Mesenchymal stem cell (in vitro differentiated cells and primary cell): ENCODE measurements around the gene ZNF512B.
A peak's percentile ranks its signal among the peaks of the same experiment; 100 is the strongest.
"Not testable (repeated sequence)": the region's sequence is repeated elsewhere in the genome, so short reads cannot be mapped to it uniquely, and the experiment has no call there.

Source experiments
- DNase-seq: peaks from one replicate; pipeline ENCODE4 v3.0.0-alpha.2; 2013
- H2AFZ ChIP-seq: one replicate; pipeline ENCODE4 v1.6.1; 2013; ENCODE audit warnings: low read depth, mild to moderate bottlenecking, control low read depth, inconsistent platforms, low read length, moderate library complexity
- H2AK5ac ChIP-seq: 2 replicates; pipeline ENCODE4 v1.6.1; 2013; ENCODE audit warnings: low read length, moderate library complexity, mild to moderate bottlenecking, inconsistent platforms; ENCODE audit not compliant: severe bottlenecking
- H2BK120ac ChIP-seq: one replicate; pipeline ENCODE4 v1.6.1; 2013; ENCODE audit warnings: low read depth, mild to moderate bottlenecking, inconsistent platforms, low read length, moderate library complexity
- H2BK12ac ChIP-seq, 2 experiments: one replicate each; pipeline ENCODE4 v1.6.1; 2013; ENCODE audit warnings: inconsistent platforms in 2 of 2, low read length in 2 of 2, mild to moderate bottlenecking in 2 of 2, moderate library complexity in 2 of 2, control low read depth in 1 of 2
- H2BK15ac ChIP-seq: one replicate; pipeline ENCODE4 v1.6.1; 2013; ENCODE audit warnings: mild to moderate bottlenecking, low read depth, inconsistent platforms; ENCODE audit not compliant: poor library complexity, severe bottlenecking
- H2BK5ac ChIP-seq: 2 replicates; pipeline ENCODE4 v1.6.1; 2013; ENCODE audit warnings: low read depth, mild to moderate bottlenecking, low read length, control low read depth, inconsistent platforms; ENCODE audit not compliant: poor library complexity, severe bottlenecking
- H3K14ac ChIP-seq, 2 experiments: one replicate each; pipeline ENCODE4 v1.6.1; 2013; ENCODE audit warnings: inconsistent platforms in 2 of 2, low read length in 2 of 2, control low read depth in 1 of 2, mild to moderate bottlenecking in 1 of 2, moderate library complexity in 1 of 2
- H3K18ac ChIP-seq, 2 experiments: one replicate each; pipeline ENCODE4 v1.6.1; 2013; ENCODE audit warnings: inconsistent platforms in 2 of 2, low read length in 2 of 2, control low read depth in 1 of 2, low read depth in 1 of 2, mild to moderate bottlenecking in 1 of 2
- H3K23ac ChIP-seq, 2 experiments: one replicate each; pipeline ENCODE4 v1.6.1; 2013; ENCODE audit warnings: inconsistent platforms in 2 of 2, low read length in 2 of 2, mild to moderate bottlenecking in 2 of 2, moderate library complexity in 2 of 2, control low read depth in 1 of 2
- H3K27ac ChIP-seq: 2 replicates; pipeline ENCODE4 v1.5.1; 2013; ENCODE audit warnings: mild to moderate bottlenecking, moderate library complexity, low read length, control low read depth, inconsistent platforms; ENCODE audit not compliant: poor library complexity, severe bottlenecking
- H3K27me3 ChIP-seq, 2 experiments: 2 replicates each; pipeline versions ENCODE4 v1.6.1 to v1.7.0; 2013; ENCODE audit warnings: low read length in 2 of 2, mild to moderate bottlenecking in 2 of 2, moderate library complexity in 2 of 2, control low read depth in 1 of 2, inconsistent platforms in 1 of 2; ENCODE audit not compliant: control insufficient read depth in 1 of 2, insufficient read depth in 1 of 2
- H3K36me3 ChIP-seq, 2 experiments: 2 replicates each; pipeline versions ENCODE4 v1.6.1 to v1.7.0; 2013; ENCODE audit warnings: low read length in 2 of 2, control low read depth in 1 of 2, inconsistent platforms in 1 of 2, low read depth in 1 of 2, mild to moderate bottlenecking in 1 of 2; ENCODE audit not compliant: insufficient read depth in 2 of 2, control insufficient read depth in 1 of 2
- H3K4ac ChIP-seq, 2 experiments: one replicate each; pipeline ENCODE4 v1.6.1; 2013; ENCODE audit warnings: inconsistent platforms in 2 of 2, low read length in 2 of 2, mild to moderate bottlenecking in 2 of 2, moderate library complexity in 2 of 2, control low read depth in 1 of 2, low read depth in 1 of 2
- H3K4me1 ChIP-seq: 2 replicates; pipeline ENCODE4 v1.6.1; 2013; ENCODE audit warnings: low read depth, low read length, control low read depth; ENCODE audit not compliant: control insufficient read depth, insufficient read depth
- H3K4me2 ChIP-seq: 2 replicates; pipeline ENCODE4 v1.6.1; 2013; ENCODE audit warnings: low read length, mild to moderate bottlenecking, inconsistent platforms; ENCODE audit not compliant: poor library complexity, severe bottlenecking
- H3K4me3 ChIP-seq, 2 experiments: 2 replicates each; pipeline versions ENCODE4 v1.5.1 to v1.7.0; 2013; ENCODE audit warnings: low read length in 2 of 2, mild to moderate bottlenecking in 2 of 2, control low read depth in 1 of 2, low read depth in 1 of 2; ENCODE audit not compliant: insufficient read depth in 1 of 2
- H3K79me1 ChIP-seq: replicated peaks from 2 replicates; pipeline ENCODE4 v1.6.1; 2013; ENCODE audit warnings: mild to moderate bottlenecking, control low read depth, low read length, inconsistent platforms; ENCODE audit not compliant: poor library complexity, severe bottlenecking
- H3K9ac ChIP-seq: 2 replicates; pipeline ENCODE4 v1.7.0; 2013; ENCODE audit warnings: mild to moderate bottlenecking, low read length, moderate library complexity
- H3K9me3 ChIP-seq: 2 replicates; pipeline ENCODE4 v1.7.0; 2013; ENCODE audit warnings: mild to moderate bottlenecking, low read length; ENCODE audit not compliant: control insufficient read depth
- H4K8ac ChIP-seq: one replicate; pipeline ENCODE4 v1.6.1; 2013; ENCODE audit warnings: inconsistent platforms, mild to moderate bottlenecking, low read length, moderate library complexity
- H4K91ac ChIP-seq: one replicate; pipeline ENCODE4 v1.6.1; 2013; ENCODE audit warnings: mild to moderate bottlenecking, low read length, inconsistent platforms
- WGBS: methylation state at CpG from one replicate; pipeline ENCODE4 v1.1.7; 2013; ENCODE audit warnings: mixed read lengths; 5-methylcytosine and 5-hydroxymethylcytosine counted together

Gene ZNF512B

GRCh38 chr20:63960654-63961621 lies 8.8 kb downstream of the ZNF512B start:
- H2BK120ac ChIP-seq, H3K9me3 ChIP-seq, DNase-seq, H3K14ac ChIP-seq, H4K8ac ChIP-seq, H3K4ac ChIP-seq, H3K4me3 ChIP-seq, H2BK5ac ChIP-seq, H2AFZ ChIP-seq, H3K4me2 ChIP-seq, H2AK5ac ChIP-seq, H3K27ac ChIP-seq, H2BK12ac ChIP-seq, H3K9ac ChIP-seq, H3K18ac ChIP-seq, H3K27me3 ChIP-seq, H2BK15ac ChIP-seq, H4K91ac ChIP-seq, H3K23ac ChIP-seq: not testable (repeated sequence)
- Histone ChIP-seq H3K79me1 (peaks cover 21% of the 10 kb centered on the region), H3K36me3 (peaks cover 47 to 74% of the 10 kb centered on the region in 2 experiments), H3K4me1 (peaks cover 23% of the 10 kb centered on the region)
- 96% methylated on average over 13 of the region's 15 CpGs for WGBS

- no peak overlapping the region for H3K4me2 ChIP-seq
- no peak overlapping the region for H3K23ac ChIP-seq
- H3K9ac ChIP-seq = no peak overlapping the region
- no peak overlapping the region for H2BK5ac ChIP-seq
- H2BK12ac ChIP-seq = no peak overlapping the region
- no peak overlapping the region for H3K18ac ChIP-seq
- H3K9me3 ChIP-seq = no peaks in the 10 kb centered on the region
- H3K4ac ChIP-seq = no peak overlapping the region
- H2BK120ac ChIP-seq = no peak overlapping the region
- H3K79me1 ChIP-seq = peaks cover 23% of the 10 kb centered on the region
- H2BK15ac ChIP-seq = no peak overlapping the region
- no peak overlapping the region for H2AFZ ChIP-seq
- 95% methylated on average over 9 of the region's 17 CpGs for WGBS
- H3K27me3 ChIP-seq = no peaks in the 10 kb centered on the region
- no peak overlapping the region for H3K14ac ChIP-seq
- peaks cover 25% of the 10 kb centered on the region for H3K4me1 ChIP-seq
- H2AK5ac ChIP-seq = no peak overlapping the region
- H3K27ac ChIP-seq = no peak overlapping the region
- H4K8ac ChIP-seq = no peak overlapping the region
- no peak overlapping the region for H4K91ac ChIP-seq
- H3K36me3 ChIP-seq = peaks cover 46 to 75% of the 10 kb centered on the region in 2 experiments
- H3K4me3 ChIP-seq = no peak overlapping the region
- no peak for DNase-seq
Measured at GRCh38 chr20:63959699-63960075, 10.0 kb downstream of the ZNF512B start.

DNA sequence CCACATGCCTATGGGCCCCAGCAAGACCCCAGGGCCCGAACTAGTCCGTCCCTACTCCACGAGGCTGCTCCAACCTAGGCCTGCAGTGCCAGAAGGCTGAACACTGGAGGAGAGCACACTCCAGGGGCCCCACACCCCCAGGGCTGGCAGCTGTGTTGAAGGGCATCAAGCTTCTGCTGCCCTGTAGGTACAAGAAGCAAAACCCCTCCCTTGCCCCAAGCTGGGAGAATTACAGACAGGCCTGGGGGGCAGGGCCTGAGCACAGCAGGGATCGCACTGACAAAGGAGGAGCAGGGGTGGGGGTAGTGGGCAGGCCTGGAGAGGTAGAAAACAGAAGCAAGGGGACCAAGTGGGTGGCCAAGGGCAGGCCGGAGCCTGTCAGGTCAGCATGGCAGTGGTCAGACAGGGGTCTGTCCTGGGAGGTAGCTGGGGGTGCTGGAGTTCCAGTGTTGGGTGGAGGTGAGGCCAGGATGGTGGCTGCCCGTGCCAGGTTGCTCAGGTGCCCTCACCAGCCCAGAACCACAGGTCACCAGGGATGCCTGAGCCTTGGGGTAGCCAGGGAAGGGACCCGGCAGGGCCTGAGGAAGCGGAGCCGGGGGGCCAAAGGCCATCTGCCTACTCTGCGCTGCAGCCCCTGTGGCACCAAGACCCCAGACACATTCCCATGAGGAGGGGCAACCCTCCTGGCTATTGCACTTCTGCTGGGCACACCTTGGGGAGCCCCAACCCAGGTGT lies 10.6 kb downstream of the ZNF512B start:
- Histone ChIP-seq H3K36me3 (peaks cover 46 to 75% of the 10 kb centered on the region in 2 experiments), H3K4me2 (no peak overlapping the region), H3K9ac (no peak overlapping the region), H3K9me3 (no peaks in the 10 kb centered on the region), H3K18ac (no peak overlapping the region), H2BK5ac (no peak overlapping the region), H3K27me3 (no peaks in the 10 kb centered on the region), H2AK5ac (no peak overlapping the region), H2AFZ (no peak overlapping the region), H3K14ac (no peak overlapping the region), H2BK15ac (no peak overlapping the region), H4K91ac (peak overlapping the region; percentile 53), H3K23ac (no peak overlapping the region), H3K79me1 (peaks cover 23% of the 10 kb centered on the region), H2BK120ac (no peak overlapping the region), H3K4me3 (no peak overlapping the region), H3K4me1 (peaks cover 30% of the 10 kb centered on the region), H3K4ac (no peak overlapping the region), H2BK12ac (no peak overlapping the region), H3K27ac (peak overlapping the region; percentile 12), H4K8ac (no peak overlapping the region)
- DNase-seq = no peak
- WGBS = 93% methylated on average over 10 of the region's 10 CpGs

- Histone ChIP-seq H3K9me3 (no peaks in the 10 kb centered on the region), H3K14ac (no peak overlapping the region), H2BK5ac (no peak overlapping the region), H3K27me3 (no peaks in the 10 kb centered on the region), H2BK120ac (no peak overlapping the region), H2AK5ac (no peak overlapping the region), H3K4me2 (no peak overlapping the region), H3K23ac (no peak overlapping the region), H3K18ac (no peak overlapping the region), H3K4me1 (peaks cover 37% of the 10 kb centered on the region), H3K36me3 (peaks cover 40 to 69% of the 10 kb centered on the region in 2 experiments), H4K91ac (no peak overlapping the region), H3K27ac (peak overlapping the region; percentile 12), H4K8ac (no peak overlapping the region), H3K9ac (no peak overlapping the region), H3K79me1 (peaks cover 20% of the 10 kb centered on the region), H2BK12ac (no peak overlapping the region), H2AFZ (no peak overlapping the region), H2BK15ac (no peak overlapping the region), H3K4me3 (no peak overlapping the region), H3K4ac (no peak overlapping the region)
- DNase-seq = no peak
- 94% methylated on average over 4 of the region's 4 CpGs for WGBS
Measured at GRCh38 chr20:63958471-63958870, 11.3 kb downstream of the ZNF512B start.
